Measurements from ENCODE around the gene FXYD6. TPM values are rescaled to one million over a fixed set of nuclear protein-coding genes. Genes with fewer than 3 reads are reported as not detected.

FXYD6 gene
- total and polyA plus RNA-seq, 2 donors (not counting 1 experiment from before 2014, with no cell fraction given), result not detected

DNA sequence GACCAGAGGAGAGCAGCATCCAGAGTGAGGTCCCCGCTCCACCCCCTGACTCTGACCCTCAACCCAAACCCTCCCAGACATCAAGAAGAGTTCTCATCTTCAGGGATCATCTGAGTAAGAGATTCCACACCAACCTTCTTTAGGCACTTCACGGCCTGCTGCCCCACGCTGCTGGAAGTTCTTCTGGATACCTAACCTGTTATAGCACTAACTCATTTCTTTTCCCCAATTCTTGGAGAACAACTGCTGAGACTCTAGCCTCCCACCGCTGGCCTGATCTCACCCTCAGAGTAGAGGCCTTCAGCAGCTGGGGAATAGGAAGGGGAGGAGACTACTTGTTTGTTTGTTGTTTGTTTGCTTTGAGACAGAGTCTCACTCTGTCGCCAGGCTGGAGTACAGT, 45.4 kb upstream of the FXYD6 start:
- no peaks in the 10 kb centered on the region for H3K27me3 ChIP-seq (replicated peaks in 1 of 4; ENCODE audit: control extremely low read depth in 1 of 4, control insufficient read depth in 3 of 4, insufficient read depth in 4 of 4, low read length in 3 of 4)
- ATAC-seq (ENCODE audit: low read depth) (no peak), DNase-seq (no peak)
- H3K27ac ChIP-seq (ENCODE audit: low read length in 2 of 2), result no peak overlapping the region
- no peak overlapping the region for H3K9ac ChIP-seq (ENCODE audit: low read length)
- no peaks in the 10 kb centered on the region for H4K20me1 ChIP-seq (ENCODE audit: control insufficient read depth, insufficient read depth, low read length, poor library complexity, severe bottlenecking)
- H3K4me2 ChIP-seq (replicated peaks; ENCODE audit: low read depth, low read length, poor library complexity, severe bottlenecking), result no peak overlapping the region
- no peak overlapping the region for H2AFZ ChIP-seq (ENCODE audit: insufficient read depth, low read depth, low read length, poor library complexity, severe bottlenecking)
- H3K79me2 ChIP-seq (ENCODE audit: control insufficient read depth, insufficient read depth, low read length), result no peaks in the 10 kb centered on the region
- TF ChIP-seq EZH2 (IDR thresholded peaks at IDR 0.05; ENCODE audit: borderline replicate concordance, insufficient read depth, low read depth, low read length, poor library complexity, severe bottlenecking), result no peak
- TF ChIP-seq, protein P1, sequence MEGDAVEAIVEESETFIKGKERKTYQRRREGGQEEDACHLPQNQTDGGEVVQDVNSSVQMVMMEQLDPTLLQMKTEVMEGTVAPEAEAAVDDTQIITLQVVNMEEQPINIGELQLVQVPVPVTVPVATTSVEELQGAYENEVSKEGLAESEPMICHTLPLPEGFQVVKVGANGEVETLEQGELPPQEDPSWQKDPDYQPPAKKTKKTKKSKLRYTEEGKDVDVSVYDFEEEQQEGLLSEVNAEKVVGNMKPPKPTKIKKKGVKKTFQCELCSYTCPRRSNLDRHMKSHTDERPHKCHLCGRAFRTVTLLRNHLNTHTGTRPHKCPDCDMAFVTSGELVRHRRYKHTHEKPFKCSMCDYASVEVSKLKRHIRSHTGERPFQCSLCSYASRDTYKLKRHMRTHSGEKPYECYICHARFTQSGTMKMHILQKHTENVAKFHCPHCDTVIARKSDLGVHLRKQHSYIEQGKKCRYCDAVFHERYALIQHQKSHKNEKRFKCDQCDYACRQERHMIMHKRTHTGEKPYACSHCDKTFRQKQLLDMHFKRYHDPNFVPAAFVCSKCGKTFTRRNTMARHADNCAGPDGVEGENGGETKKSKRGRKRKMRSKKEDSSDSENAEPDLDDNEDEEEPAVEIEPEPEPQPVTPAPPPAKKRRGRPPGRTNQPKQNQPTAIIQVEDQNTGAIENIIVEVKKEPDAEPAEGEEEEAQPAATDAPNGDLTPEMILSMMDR (IDR thresholded peaks at IDR 0.05), result no peak
- Mint-ChIP-seq H3K9me3 (ENCODE audit: insufficient read depth) (no peaks in the 10 kb centered on the region), H3K27ac (no peak overlapping the region), H3K27me3 (peaks cover 1% of the 10 kb centered on the region), H3K4me1 (peaks cover 13% of the 10 kb centered on the region), H3K4me3 (no peak overlapping the region)
- no peak overlapping the region for H3K4me3 ChIP-seq (ENCODE audit: control extremely low read depth in 1 of 5, extremely low read depth in 1 of 5, insufficient read depth in 1 of 5, low read depth in 2 of 5, low read length in 4 of 5)
- POLR2A ChIA-PET, result no interaction called here
- no peaks in the 10 kb centered on the region for H3K9me3 ChIP-seq (ENCODE audit: control extremely low read depth in 1 of 3, control insufficient read depth in 2 of 3, insufficient read depth in 1 of 3, low read length in 2 of 3)
- WGBS (ENCODE audit: insufficient coverage), result 100% methylated on average over 3 of the region's 5 CpGs
- no peaks in the 10 kb centered on the region for H3K36me3 ChIP-seq (replicated peaks in 1 of 2; ENCODE audit: control extremely low read depth in 1 of 2, control insufficient read depth in 1 of 2, extremely low read depth in 1 of 2, insufficient read depth in 2 of 2, low read length in 1 of 2)
- intact Hi-C loops (cut with micrococcal nuclease), result no loop called here
- peaks cover 13 to 14% of the 10 kb centered on the region in 2 donors for H3K4me1 ChIP-seq (ENCODE audit: control insufficient read depth in 2 of 2, insufficient read depth in 2 of 2, low read length in 2 of 2)
- CTCF ChIA-PET, result interaction anchor here (2.0 to 3.7 kb wide), 3 partner anchors 25 to 131 kb away, joined by 9 to 18 read pairs (median 12); no protein-coding TSS in a partner anchor

DNA sequence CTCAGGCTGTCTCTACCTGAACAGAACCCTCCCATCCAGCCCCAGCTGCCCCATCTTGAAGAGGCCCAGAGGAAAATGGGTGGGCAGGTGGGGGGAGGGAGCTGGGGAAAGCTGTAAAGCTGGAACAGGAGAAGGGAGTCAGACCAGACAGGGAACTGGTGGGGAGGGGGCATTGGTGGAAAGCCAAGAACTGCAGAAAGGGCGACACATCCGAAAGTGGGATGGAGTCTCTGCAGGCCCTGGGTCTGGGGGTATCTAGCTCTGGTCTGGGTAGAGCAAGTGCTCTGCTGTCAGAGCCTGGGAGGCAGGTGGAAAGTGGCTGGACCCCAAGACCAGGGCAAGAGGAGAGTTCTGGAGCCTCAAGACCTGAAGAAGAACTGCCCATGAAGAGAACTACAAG, 45.0 kb upstream of the FXYD6 start:
- H3K27ac Mint-ChIP-seq, result no peak overlapping the region
- WGBS (ENCODE audit: insufficient coverage), result 100% methylated on average over 2 of the region's 2 CpGs

More for the DNA sequence above, 45.0 kb upstream of the FXYD6 start:
- intact Hi-C loops (cut with micrococcal nuclease), result no loop called here
- H3K4me3 Mint-ChIP-seq, result no peak overlapping the region
- no peak overlapping the region for H2AFZ ChIP-seq (ENCODE audit: insufficient read depth, low read depth, low read length, poor library complexity, severe bottlenecking)
- ChIA-PET CTCF (interaction anchor here (3.1 to 3.7 kb wide), 2 partner anchors 25 to 132 kb away, joined by 12 to 18 read pairs; no protein-coding TSS in a partner anchor), POLR2A (no interaction called here)
- no peaks in the 10 kb centered on the region for H3K27me3 ChIP-seq (replicated peaks in 1 of 4; ENCODE audit: control extremely low read depth in 1 of 4, control insufficient read depth in 3 of 4, insufficient read depth in 4 of 4, low read length in 3 of 4)
- H3K9me3 Mint-ChIP-seq (ENCODE audit: insufficient read depth), result no peaks in the 10 kb centered on the region
- no peak overlapping the region for H3K4me3 ChIP-seq (ENCODE audit: control extremely low read depth in 1 of 5, extremely low read depth in 1 of 5, insufficient read depth in 1 of 5, low read depth in 2 of 5, low read length in 4 of 5)
- H3K4me1 ChIP-seq (ENCODE audit: control insufficient read depth in 2 of 2, insufficient read depth in 2 of 2, low read length in 2 of 2), result peaks cover 13 to 14% of the 10 kb centered on the region in 2 donors
- H3K9ac ChIP-seq (ENCODE audit: low read length), result no peak overlapping the region
- no peak overlapping the region for H3K27ac ChIP-seq (ENCODE audit: low read length in 2 of 2)
- no peaks in the 10 kb centered on the region for H3K9me3 ChIP-seq (ENCODE audit: control extremely low read depth in 1 of 3, control insufficient read depth in 2 of 3, insufficient read depth in 1 of 3, low read length in 2 of 3)
- no peaks in the 10 kb centered on the region for H3K27me3 Mint-ChIP-seq
- no peaks in the 10 kb centered on the region for H4K20me1 ChIP-seq (ENCODE audit: control insufficient read depth, insufficient read depth, low read length, poor library complexity, severe bottlenecking)
- H3K4me1 Mint-ChIP-seq, result peaks cover 13% of the 10 kb centered on the region
- no peaks in the 10 kb centered on the region for H3K79me2 ChIP-seq (ENCODE audit: control insufficient read depth, insufficient read depth, low read length)
- H3K4me2 ChIP-seq (replicated peaks; ENCODE audit: low read depth, low read length, poor library complexity, severe bottlenecking), result no peak overlapping the region
- no peak for TF ChIP-seq EZH2 (IDR thresholded peaks at IDR 0.05; ENCODE audit: borderline replicate concordance, insufficient read depth, low read depth, low read length, poor library complexity, severe bottlenecking)
- TF ChIP-seq, protein P1 (IDR thresholded peaks at IDR 0.05), result no peak
- ATAC-seq (ENCODE audit: low read depth) (no peak), DNase-seq (no peak)
- H3K36me3 ChIP-seq (replicated peaks in 1 of 2; ENCODE audit: control extremely low read depth in 1 of 2, control insufficient read depth in 1 of 2, extremely low read depth in 1 of 2, insufficient read depth in 2 of 2, low read length in 1 of 2), result no peaks in the 10 kb centered on the region

Measured in B cell (primary cell).